Stimulated activated CD4-positive, alpha-beta T cell treated with anti-CD3 and anti-CD28 coated beads, Interleukin-2, amount 100 ng/mL, for 48 hours (primary cell): ENCODE data around the gene UBE2M.
A peak's percentile ranks its signal among the peaks of the same experiment; 100 is the strongest.
"Not testable (repeated sequence)": the region's sequence is repeated elsewhere in the genome, so short reads cannot be mapped to it uniquely, and the experiment has no call there.

Experiments
- DNase-seq, 2 donors: peaks; one replicate each; pipeline ENCODE4 v3.0.0-alpha.2; 2020

Gene UBE2M

DNA sequence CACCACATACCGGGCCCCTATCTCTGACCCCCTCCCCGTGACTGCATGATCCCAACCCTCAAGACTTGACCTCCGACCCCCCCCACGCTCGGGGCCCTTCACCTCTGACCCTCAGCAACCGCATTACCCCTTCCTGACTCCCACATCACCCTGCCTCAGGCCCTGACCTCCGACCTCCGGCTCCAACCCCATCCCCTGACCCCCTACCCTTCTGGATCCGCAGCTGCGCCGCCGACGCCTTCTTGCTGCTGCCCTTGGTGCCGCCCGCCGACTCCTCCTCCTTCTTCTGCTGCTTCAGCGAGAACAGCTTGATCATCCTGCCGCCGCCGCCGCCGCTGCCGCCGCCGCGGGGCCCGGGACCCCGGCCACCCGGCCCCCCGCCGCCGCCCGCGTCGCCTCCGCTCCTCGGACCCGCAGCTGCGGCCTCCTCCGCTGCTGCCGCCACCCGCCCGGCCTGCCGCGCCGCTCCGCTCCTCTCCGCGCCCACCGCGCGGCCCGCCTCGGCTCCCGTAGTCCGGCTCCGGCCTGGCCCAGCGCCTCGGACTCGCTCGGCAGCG lies at the start of gene UBE2M:
UBE2M (minus strand) TSS at position 546 of the 557 bp plus-strand sequence; CDS start at position 316, 230 bp downstream.
- DNase-seq, result peak; percentile 48 to 53

DNA sequence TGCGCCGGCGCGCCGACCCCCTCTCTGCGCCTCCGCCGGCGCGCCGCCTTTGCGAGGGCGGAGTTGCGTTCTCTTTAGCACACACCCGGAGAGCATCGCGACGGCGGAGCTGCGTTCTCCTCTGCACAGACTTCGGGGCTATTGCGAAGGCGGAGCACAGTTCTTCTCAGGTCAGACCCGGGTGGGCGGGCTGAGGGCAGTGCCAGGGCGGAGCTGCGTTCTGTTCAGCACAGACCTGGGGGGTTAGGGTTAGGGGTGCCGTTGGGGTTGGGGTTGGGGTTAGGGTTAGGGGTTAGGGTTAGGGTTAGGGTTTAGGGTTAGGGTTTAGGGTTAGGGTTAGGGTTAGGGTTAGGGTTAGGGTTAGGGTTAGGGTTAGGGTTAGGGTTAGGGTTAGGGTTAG lies 48.8 kb upstream of the UBE2M start:
- DNase-seq, result not testable (repeated sequence)

DNA sequence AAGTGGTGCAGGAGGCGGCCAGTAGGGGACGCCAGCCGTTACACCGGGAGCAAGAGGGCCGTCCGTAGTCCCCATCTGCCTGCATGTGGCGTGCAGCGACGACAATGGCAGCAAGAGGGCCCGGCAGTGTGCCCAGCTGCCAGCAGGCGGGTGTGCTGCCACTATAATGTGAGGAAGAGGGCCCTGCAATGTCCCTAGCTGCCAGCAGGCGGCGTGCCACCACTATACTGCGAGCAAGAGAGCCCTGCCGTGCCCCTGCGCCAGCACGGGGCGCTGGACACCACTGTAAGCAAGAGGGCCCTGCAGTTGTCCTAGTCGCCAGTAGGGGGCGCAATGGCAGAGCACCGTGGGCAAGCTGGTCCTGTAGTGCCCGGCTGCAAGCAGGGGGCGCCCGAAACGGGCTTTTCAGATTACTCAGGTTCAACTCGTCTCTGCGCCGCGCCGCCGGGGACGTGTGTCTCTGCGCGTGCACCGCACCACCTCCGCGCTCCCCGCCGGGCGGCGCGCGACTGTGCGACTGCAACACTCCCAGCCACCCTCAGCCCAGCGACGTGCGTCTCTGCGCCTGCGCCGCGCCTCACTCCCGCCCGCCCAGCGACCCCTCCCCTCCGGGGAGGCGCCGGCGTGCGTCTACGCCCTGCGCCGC lies 48.0 kb upstream of the UBE2M start:
- not testable (repeated sequence) for DNase-seq

DNA sequence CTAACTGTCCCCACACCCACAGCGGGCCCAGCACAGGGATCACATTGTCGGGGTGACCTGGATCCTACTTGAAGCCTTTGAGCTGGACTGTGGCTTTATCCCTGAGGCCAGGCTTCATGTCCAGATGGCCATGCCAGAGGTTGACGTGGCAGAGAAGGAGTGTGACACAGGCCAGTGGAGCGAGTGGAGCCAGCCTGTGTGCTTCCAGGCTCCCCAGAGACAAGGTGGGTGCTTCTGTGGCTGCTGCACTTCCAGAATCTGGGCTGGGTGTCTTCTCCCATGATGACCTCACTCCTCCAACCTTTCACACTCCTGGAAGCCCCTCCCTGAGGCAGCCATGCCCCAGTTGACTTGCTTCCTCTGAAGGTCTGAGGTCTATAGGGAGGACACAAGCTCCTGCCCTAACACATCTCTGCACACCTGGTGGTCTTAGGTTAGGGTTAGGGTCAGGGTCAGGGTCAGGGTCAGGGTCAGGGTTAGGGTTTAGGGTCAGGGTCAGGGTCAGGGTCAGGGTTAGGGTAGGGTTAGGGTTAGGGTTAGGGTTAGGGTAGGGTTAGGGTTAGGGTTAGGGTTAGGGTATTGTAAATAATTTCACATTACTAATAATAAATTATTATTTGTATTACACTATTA lies 27.8 kb upstream of the UBE2M start:
- DNase-seq, result no peak

DNA sequence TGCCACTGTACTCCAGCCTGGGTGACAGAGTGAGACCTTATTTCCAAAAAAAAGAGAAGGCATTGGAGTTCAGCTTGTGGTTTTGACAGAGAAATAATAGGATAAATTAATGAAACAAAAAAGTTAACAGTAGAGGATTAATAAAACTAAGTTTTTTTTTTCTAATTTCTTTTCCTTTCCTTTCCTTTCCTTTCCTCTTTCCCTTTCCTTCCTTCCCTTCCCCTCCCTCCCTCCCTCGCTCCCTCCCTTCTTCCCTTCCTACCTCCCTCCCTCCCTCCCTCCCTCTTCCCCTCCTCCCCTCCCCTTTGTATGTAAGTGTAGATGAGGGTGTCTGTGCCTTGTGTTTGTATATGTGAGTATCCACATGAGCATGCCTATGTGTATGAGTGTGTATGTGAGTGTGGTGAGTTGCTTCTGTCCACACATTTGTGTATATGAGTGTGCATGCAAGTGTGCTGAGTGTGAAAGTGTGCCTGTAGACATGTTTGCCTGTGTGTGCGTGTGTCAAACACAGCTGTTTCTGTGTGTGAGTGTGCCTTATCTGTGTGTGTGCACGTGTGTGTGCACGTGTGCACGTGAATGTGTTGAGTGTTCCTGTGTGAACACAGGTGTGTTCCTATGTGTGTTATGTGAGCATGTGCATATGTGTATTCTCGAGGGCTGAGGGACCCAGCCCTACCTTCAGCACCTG lies 27.2 kb upstream of the UBE2M start:
- no peak for DNase-seq

DNA sequence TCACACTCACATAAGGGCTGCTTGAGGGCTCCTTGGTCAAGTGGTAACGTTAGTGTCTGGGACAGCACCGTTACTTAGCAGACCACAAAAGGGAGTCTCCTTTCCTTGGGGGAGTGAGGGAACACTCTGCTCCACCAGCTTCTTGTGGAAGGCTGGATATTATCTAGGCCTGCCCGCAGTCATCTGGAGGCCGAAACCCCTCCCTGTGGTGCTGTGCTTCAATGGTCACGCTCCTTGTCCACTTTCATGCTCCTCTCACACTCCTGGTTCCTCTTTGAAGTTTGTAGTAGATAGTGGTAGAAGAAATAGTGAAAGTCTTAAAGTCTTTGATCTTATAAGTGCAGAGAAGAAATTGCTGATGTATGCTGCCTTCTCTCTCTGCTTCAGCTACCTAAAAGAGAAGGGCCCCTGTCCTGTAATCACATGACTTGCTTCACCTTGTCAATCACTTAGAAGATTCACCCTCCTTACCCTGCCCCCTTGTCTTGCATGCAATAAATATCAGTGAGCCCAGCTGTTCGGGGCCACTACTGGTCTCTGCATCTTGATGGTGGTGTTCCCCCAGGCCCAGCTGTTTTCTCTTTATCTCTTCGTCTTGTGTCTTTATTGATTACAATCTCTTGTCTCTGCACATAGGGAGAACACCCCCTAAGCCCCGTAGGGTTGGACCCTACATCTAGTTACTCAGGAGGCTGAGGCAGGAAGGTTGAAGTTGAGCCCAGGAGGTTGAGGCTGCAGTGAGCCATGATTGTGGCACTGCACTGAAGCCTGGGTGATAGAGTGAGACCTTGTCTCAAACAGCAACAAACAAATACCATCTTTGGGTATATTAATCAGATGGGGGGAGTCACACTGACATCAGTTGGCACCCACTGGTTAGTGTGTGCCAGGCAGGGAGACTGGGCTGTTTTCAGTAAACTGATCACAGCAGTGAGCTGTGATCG lies 26.4 kb upstream of the UBE2M start:
- no peak for DNase-seq

DNA sequence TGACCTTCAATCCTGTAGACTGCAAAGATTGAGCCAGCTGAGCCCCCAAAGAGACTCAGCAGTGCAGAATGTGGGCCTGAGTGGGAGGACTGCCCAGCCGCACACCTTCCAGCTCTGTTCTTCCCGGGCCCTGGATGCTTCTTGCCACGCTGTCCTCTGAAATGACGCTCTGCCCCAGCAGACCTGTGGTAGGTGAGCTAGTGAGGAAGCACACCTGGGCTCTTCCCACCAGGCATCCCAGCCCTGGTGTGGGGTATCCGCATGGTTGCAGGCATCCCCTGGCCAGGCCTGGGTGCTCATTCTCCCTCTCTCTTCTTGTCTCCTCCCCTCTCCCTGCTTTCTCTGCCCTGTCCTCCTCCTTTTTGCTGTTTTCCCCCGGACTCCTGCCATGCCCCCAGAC lies 24.6 kb upstream of the UBE2M start:
- DNase-seq, result no peak

DNA sequence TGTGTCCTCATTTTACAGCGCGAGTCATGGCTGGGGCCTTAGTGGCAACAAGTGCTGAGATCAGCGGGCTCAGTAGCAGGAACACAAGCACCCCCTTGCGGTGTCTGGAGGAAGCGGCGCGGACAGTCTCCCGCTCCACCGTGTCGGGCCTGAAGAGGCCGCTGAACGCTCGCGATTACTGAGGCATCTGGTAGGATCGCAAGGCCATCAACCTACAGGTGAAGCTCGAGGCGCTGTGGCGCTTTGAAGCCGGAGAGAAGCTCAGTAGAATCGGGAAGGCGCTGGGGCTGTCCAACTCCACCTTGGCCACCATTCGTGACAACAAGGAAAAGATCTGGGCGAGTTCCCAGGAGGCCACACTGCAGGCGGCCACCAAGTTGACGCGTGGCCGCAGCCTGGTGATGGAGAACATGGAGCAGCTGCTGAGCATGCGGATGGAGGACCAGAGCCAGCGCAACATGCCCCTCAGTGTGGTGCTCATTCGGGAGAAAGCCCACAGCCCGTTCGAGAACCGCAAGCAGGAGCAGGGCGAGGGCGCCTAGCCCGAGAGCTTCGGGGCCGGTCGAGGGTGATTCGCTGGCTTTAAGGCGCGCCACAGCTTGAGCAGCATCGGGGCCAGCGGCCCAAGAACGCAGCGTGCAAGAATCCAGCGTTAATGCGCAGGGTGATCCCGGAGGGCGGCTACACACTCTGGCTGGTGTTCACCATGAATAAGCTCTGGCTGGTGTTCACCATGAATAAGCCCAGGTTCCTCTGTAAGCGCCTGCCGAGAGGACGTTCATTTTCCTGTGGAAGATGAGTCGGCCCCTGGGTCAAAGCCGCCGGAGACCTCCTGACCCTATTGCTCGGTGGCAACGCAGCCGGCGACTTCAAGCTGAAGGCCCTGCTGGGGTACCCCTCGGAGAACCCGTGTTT lies 23.1 kb upstream of the UBE2M start:
- DNase-seq, result peak; percentile 92 to 95

DNA sequence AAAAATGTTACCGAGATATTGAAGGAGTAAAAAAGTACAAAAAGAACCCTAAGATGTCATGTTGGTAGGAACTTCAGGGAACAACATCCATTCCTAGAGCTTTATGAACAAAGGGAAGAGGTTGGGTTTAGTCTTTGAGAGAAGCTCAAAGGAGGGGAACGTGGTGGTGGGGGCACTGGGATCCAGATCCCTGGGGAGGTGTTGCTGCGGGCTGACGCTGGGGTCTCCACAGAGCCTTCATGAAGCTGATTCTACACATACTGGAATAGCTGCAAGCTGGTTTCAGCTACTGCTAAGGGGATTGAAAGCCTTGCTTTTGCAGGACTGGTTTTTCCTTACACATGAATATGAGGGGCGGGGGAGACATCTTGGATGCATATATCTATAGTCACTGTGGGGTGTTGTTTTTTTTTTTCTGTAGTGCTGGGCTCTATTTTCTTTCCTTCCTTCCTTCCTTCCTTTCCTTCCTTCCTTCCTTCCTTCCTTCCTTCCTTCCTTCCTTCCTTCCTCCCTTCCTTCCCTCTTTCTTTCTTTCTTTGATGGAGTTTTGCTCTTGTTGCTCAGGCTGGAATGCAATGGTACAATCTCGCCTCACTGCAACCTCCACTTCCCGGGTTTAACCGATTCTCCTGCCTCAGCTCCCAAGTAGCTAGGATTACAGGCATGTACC lies 21.2 kb upstream of the UBE2M start:
- no peak for DNase-seq

DNA sequence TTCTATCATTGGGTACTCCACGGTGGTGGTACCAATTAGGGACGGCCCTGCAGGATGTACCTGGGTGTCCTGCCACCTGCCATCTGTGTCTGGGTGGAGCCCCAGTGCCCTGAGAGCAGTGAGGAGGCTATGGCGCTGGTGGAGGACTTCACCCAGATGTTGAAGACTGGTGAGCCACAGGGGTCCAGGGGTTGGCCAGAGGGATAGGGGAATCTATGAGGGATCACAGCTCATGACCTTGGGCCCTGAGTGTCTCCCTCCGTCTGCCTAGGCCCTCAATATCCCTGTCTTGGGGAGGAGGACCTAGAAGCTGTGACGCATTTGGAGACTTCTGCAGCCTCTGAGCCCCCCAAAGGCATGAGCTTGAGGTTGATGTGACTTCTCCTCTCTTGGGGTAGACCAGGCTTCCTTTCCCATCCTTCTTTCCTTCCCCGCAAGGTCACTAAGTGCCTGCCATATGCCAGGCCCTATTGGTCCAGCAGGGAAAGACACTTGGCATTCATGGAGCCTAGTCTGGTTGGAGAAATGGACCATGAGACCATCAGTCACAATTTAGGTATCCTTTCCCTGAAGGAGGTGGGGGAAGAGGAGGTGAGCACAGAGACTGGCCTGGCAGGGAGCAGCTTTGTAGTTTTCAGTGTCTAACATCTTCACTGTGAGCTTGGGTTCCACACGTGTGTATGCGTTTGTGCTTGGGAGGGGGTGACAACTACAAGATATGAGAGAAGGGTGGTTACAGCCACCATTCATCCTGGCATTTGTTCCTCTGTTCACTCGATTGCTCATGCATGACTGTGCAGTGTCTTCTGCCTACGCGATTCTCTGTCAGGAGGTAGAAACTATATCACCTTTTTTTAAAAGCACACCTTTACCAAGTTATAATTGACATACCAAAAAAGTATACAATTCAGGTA lies 19.9 kb upstream of the UBE2M start:
- no peak for DNase-seq

DNA sequence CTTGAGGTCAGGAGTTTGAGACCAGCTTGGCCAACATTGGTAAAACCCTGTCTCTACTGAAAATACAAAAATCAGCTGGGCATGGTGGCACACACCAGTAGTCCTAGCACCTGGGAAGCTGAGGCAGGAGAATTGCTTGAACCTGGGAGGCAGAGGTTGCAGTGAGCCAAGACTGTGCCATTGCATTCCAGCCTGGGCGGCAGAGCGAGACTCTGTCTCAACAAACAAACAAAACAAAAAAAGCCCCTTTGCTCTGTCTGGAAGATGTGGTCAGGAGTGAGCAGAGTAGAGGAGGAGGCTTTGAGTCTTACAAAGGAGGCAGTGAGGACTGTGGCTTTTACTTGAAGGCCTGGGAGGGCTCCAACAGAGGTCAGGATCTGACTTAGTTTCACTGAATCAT lies 19.2 kb upstream of the UBE2M start:
- not testable (repeated sequence) for DNase-seq

DNA sequence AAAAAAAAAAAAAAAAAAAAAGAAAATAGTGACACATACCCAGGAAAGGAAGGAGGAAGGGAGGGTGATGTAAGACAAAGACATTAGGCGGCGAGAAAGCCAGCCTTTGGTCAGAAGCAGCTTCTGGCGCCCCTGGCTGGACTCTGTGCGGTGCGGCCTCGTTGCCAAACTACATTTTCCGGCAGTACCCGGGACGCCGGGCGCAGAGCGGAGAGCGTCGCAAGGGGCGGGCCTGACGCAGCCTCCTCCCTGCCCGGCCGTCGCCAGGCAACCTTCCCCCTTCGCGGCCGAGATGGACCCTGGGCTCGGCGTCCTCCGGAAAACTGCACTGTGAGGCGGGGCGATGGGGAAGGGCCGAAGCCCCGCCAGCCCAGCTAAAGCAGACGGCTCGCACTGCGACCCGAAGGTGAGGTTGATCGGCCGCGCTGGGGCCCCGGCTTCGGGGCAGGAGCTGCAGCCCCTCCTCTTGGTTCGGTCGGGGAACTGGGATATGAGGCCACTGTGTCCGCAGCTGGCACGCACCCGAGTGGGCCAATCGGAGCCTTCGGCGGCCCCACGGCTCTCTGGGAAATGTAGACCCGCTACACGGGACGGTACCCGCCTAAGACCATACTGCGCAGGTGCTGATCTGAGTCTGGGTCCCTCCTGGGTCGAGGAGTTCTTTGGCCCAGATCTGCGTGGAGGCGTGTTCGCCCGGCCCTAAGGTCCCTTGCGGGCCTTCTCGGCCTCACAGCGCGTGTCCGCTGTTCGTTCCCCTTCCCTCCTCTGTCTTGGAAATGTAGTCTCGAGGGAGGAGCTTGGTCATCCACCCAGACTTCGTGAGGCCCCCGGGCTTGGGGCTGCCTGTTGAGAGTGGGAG lies 17.0 kb upstream of the UBE2M start:
- peak; percentile 72 to 73 for DNase-seq

DNA sequence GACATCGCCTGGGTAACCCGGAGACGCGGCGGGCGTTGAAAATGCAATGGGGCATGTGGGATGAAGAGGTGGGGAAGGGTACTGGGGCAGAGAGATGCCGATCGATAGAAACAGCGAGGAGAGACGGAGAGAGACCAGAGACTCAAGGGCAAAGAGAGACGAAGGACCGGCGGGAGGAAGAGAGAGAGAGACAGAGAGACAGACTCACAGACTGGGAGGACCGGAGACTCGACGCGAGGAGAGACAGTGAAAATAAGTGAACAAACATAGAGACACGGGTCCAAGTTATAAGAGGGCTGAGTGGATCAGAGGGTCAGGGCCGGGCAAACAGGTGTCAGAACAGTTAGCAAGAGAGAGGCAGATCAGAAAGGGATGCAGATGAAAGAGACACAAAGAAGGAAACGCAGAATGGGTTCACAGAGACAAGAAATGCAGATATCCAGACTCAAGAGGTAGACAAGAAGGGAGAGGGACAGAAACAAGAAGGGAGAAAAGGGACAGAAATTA lies 15.3 kb upstream of the UBE2M start:
- DNase-seq, result no peak

DNA sequence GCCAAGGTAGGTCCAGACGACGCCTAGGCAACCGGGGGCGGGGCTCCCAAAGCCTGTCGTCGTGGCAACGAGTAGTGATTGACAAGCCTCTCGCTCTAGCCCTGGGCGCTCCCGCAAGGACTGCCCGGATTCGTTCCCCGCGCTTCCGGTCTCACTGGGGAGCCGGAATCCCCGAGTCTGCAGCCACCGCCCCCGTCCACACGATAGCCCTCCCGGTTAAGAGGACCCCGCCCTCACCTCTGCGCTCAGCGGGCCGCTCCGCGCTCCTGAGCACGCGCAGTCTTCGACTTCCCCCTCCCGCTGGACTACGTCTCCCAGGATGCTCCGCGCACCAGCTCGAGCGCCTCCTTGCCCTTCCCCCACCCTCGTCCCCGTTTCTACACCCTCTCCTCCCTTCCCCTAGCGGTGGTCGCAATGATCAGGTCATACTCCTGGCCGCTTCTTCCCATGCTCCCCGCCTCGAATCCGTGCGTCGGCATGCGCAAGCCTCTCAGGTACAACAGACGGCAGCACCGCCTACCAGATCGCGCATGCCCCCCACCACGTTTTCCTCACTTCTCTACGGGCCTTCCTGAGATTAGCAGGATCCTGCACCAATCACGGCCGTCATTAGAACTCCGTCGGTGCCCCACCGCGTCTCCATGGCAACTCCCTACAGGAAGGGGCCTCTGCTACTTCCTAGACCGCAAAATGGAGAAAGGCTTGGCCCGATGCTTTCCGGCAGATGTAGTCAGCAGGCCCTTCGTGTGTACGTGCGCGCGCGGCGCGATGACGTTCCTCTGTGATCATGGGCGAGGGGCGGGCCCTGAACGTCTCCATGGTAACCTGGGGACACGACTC lies 14.6 kb upstream of the UBE2M start, which contains the start of gene MZF1:
MZF1 (minus strand) TSS at position 518 of the 840 bp plus-strand sequence. CDS start 1,946 bp downstream, outside the sequence.
- peak; percentile 98 to 99 for DNase-seq

DNA sequence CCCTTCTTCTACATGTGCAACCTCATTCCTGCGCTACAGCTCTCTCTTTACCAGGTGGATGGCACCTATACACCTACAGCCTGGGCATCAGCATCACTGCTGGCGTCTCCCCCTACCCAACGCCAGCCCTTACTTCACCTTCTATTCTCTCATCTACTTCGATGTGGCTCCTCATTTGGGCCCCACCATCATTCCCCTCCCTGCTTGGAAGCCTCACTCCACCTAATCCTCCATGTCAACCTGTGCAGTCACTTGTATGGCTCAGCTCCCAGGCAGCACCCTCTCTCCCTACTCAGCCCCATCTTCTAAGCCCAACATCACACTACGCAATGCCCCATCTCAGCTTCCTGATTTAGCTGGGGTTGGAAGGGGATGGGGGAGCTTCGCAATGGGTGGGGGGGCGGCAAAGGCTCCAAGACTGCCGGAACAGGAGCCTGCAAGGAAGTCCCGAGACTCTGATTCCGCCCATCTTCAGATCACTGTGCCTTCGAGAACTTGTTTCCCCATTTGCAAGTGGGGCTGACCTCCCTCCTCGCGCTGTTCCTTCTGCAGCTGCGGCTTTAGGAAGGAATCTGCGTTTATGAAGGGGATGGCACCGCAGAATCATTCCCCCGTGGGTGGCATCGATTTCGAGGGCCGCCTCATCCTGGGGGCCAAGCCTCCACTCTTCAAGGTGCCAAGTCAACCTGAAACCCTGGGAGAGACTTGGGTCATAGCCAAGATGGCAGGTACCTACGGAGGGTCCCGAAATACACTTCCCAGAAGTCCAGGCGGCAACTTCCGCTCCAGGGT lies 13.8 kb upstream of the UBE2M start:
- no peak for DNase-seq

DNA sequence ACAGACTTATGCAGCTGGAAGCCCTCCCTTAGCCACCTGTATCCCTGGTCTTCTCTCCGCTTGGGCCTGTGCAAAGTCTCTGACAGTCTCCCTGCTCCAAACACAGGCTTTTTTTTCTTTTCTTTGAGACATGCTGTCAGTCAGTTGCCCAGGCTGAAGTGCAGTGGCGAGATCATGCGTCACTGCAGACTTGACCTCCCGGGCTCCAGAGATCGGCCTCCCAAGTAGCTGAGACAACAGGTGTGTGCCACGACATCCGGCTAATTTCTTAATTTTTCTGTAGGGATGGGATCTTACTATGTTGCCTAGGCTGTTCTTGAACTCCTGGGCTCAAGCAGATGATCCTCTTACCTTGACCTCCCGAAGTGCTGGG lies 13.2 kb upstream of the UBE2M start:
- DNase-seq, result no peak
